DMS153 (cell line): ENCODE results near the gene STIMATE.

Experiments used
- DNase-seq: peaks from one replicate; lab custom pipeline; 2025; lab: John Stamatoyannopoulos, UW

STIMATE gene

DNA sequence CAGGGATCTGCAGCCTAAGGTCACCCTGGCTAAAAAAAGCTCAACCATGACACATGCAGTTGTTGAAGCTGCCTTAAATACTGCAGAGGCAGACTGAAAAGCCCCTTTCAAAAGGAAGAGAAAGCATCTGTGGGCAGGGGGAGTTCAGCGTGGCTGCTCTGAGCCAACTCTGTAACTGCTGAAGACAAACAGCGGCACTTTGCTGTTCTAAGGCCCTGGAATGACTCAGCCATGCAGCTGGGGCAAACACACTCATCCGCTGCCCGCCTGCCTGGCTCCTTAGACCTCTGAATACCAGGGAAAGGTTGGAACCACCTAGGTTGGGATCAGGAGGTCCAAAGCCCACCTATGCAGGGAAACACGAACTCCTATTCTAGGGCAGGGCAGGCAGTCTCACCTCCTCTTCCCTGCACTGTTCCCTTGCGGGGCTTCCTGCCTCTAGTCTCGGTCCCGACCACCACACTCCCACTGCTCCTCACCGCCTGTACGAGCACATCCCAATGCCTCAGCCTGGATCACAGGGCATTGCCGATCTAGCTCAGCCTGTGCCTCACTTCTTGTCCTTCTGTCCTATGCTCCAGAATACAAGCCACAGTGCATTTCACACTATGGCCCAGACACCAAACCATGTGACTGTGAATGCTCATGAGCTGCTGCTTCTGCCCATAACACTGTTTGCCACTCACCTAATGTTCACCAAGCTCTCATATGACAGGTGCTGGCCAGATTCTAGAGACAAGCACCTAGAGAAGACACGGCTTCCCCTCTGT is 56.0 kb downstream of the STIMATE start:
- no peak for DNase-seq

DNA sequence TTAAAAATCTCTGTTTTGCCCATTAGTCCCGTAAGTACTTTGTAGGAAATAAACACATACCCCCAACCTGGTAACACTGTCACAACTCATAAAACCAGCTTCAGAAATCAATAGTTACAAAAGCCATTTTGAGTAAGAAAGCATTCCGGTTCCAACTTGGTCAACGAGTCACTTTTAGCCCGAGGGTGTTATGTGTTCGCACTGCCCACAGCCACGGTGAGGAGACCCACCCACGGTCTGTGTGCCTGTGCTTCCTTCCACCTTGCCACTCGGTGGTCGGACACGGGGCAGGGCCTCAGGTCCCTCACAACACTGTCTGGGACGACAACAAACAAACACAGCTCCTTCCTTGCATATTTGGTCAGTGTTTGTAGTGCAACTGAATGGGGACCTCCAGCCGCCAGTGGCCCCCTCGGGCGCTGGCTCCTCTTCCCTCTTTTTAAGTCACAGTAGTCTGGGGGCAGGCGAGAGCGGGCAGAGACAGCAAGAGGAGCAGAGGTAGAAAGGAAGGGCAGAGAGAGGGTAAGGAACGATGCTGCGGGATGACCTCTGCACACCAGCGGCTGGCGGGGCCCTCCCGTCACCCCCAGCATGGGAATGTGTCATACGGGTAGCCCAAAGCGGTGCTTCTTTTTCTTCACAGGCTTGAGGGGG is 57.3 kb downstream of the STIMATE start:
- no peak for DNase-seq

DNA sequence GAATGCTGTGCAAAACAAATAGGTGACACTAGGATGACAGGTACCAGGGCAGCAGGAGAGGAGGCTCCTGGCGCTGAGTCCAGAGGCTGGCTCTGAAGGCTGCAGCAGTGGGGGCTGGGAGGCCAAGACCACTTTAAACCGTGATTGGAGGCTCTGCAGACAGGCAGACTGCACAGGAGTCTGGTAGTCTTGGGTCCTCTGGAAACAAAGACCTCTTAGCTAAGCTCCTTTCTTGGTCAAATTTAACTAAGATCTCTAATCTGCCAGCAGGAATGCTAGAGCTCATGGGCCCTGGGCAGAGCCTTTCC is 58.1 kb downstream of the STIMATE start:
- DNase-seq, result no peak

DNA sequence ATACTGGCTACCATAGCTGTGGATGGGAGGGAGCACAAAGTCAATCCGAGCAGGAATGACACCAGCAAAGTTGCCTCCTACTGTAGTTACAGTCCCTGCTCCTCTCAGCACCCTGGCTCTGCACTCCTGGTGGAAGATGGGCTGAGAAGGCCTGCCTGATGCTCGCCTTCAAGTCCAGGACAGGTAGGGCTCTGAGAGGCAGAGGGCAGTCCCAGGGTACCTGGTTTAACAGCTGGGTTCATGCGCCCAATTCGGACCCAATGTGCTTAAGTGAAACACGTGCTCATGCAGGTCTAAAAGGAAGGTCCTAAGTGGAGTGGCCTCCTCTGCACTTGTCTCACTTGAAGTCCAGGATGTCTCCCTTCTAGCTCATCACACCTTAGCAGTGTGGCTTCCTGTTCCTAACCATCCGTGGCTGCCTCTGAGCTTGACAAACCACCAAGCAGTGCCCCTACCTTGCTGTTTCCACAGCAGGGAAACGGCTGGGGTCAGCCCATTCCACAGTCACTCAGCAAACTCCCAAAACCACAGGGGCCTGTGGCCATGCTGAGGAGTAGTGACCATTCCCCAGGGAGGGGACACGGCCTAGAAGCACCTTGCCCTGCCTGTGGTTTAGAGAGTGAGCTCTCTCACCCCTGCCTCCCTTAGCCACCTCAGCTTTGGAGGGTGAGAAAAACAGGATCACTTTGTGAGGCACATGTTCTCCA is 58.6 kb downstream of the STIMATE start:
- DNase-seq, result no peak

DNA sequence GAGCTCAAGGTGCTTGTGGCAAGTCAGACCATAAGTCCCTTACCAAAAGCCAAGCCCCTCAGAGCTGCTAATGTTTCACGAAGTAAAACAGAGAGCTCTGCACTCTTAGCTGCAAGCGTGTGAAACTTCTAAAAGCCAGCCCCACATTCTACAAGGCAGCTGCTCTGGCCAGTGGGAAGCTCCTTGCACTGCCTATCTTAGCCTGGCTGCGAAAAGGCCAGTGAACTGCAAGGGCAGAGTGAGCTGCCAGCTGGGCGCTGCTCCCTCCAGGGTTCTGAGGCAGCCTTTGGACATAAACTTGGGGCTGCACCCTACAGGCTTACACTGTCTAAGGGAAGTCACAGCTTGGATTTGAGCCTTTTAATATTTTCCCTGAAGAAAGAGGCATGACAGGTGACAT is 60.4 kb downstream of the STIMATE start:
- DNase-seq, result no peak

DNA sequence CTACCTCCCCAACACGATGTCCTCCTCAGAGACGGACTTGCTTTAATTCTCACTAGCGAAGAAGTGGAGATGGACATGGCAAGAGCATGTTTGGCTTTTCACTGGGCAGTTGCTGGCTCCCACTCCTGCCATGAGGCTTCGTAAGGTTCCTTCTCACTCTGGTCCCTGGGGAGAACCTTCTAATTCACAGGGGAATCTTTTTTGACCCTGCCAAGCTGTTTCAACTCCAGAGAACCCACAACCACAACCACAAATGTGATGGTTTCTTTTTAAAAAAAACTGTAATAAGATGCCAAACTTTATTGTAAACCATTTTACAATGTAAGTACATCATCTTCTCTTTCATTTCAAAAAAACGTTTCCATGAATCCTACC is 60.9 kb downstream of the STIMATE start:
- no peak for DNase-seq

DNA sequence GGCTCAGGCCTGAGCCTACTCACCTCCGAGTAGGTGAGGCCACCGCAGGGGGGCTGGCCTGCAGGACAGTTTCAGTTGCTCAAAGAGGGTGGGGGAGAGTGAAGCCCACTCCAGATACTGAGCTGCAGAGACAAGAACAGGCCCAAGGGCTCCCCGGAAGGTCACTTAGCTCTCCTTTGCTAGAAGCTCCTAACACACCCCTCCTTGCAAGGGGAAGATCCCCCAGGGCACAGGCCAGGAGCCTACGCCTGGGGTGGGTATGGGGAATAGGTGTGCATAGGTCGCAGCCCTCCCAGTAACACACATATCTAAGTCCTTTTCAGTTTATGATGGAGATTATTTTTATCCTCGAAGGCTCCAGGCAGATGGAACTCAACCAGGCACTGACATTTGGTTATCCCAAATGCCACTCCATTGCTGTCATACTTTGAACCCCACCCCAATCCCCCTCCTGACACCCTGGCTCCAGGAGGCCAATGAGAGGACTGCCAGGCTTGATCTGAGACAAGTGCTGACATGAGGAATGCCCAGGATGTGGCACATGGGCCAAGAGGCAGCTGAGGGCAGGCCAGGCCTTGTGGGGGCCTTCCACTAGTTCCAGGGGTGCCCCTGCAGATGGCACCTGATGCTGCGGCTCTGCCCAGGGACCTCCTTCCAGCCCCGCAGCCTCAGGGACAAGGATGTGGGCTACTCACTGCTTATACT is 61.4 kb downstream of the STIMATE start:
- DNase-seq, result no peak

DNA sequence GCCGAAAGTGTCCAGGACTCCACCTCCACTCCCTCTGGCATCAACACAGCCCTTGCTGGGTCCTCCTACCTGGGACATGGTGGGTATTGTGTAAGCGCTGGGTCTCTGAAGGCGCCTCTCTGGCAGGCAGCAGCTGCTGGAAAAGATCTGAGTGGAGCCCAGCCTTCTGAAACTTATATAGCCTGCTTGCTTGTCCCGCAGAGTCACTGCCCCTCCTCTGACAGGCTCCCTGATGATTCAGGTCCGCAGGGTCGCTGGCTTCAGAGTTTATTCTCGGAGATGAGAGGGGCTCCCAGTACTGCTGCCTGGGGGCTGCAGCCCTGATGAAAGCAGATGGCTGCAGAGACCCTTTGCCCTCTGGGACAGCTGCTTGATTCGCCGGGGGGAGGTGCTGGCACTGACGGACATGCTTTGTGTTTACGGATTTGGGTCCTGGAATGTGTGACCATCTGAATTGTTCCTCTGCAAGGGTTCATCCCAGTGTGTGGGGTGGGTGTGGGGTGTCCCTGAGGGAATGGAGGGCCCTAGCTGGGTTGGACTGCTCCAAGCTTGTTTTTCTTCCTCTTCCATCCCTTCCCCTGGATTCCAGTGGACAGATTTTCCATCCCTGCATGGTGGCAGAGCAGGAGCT is 62.4 kb downstream of the STIMATE start, which contains the start of gene MUSTN1:
MUSTN1 (minus strand) TSS at position 149 of the 631 bp plus-strand sequence; CDS start at position 78, 71 bp downstream.
- no peak for DNase-seq

DNA sequence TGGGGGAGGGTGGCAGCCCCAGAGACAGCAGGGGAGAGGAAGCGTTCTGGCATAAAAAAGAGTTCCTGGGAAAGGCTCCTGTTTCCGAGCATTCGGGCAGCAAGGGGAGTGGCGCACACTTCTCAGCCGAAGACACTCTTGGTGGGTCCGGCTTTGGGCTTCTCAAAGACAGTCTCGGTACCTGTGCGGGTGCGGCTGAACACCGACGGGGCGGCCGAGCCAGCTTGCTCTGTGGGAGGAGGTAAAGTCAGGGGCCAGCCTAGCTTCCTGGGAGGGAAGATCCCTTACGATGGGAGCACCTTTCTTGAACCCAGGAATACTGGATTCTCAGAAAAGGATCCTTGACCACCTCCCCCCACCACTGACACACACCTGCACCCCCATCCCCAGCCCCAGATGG is 64.1 kb downstream of the STIMATE start:
- DNase-seq, result no peak

DNA sequence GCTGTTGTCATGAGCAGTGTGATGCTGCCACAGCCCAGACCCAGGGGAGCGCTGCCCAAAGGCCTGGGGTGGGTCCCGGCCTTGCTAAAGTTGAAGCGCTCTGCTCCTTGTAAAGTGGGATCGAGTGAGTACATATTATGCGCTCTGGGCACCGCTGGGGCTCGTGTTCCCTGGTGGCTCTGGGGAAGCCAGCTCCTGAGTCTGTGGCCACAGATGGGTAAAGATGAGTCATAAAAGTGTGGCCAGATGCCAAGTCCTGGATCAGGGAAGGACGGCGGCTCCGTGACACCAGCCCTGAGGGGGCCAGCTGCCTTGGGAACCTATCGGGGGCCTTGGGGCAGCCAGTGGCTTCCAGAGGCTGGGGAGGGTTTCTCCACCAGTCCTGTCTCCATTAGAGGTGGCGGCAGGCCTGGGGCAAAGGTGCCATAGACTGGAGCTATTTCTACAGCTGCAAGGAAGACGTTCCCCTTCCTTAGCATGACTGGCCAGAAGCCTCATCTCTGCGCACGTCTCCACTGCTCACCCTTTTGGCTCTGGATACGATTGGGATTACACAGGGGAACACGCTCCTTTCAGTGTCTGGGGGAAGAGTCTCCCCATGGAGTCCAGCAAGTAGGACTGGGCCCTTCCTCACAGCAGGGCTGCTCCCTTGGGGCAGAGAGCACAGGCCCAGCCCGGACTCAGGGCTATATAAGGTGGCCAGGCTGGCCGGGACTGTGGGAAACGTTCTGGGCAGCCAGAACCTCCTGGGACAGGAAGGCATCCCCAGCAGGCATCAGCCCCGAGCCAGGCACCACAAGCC is 65.6 kb downstream of the STIMATE start:
- no peak for DNase-seq

DNA sequence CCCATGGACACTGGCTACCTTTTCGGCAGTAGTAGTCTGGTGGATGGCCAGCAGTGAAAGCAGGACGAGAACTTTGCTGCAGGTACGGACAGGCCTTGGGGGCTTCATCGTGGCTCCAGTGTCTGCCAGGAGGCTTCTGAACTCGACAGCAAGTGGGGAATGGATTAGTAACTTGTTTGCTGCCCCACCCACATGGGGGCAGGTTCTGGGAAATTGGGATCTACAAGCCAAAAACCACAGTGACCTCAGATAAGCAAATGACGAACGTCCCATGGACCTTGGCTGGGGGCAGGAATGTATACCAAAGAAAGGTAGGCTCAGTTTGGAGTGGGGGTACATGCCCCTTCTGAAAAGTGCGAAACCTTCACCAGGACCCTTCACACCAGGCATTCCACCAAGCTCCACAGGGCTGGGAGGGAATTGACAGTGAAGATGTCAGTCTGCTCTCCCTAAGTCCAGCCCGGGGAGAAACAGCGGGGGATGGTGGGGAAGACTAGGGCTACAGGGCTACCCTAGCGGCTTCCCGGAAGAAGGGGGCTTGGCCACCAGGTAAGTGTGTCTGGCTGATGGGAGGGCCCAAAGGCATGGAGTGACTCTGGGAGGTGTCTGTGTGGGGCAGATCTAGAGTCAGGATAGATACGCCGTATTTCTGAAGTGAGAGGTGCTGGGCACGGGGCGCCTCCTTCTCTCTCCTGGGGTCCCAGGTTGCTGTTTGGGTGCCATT is 66.7 kb downstream of the STIMATE start, which contains the start of gene ITIH4:
ITIH4 (minus strand) TSS at position 138 of the 724 bp plus-strand sequence; CDS start at position 108, 30 bp downstream.
- no peak for DNase-seq

DNA sequence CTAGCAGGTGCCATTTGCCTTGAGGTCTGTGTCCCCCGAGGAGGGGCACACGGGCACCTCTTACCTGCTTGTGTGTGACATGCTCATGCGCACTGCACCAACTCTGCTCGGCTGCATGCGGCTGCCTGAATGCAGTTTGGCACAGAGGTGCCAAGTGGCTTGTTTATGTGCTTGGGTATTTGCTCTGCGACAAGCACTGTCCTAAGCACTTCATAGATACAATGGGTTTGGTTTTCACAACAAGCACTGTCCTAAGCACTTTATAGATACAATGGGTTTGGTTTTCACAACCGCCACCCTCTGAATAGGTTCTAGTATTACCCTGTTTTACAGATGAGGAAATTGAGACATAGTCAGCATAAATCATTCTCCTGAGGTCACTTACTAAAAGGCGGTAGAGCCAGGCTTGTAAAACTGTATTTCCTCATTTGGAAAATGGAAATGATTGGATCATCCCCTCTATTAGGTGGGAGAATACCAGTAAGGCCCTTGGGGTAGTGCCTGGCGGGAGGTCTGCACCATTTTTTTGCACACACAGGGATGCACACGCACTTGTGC is 67.4 kb downstream of the STIMATE start:
- peak; percentile 56 for DNase-seq

DNA sequence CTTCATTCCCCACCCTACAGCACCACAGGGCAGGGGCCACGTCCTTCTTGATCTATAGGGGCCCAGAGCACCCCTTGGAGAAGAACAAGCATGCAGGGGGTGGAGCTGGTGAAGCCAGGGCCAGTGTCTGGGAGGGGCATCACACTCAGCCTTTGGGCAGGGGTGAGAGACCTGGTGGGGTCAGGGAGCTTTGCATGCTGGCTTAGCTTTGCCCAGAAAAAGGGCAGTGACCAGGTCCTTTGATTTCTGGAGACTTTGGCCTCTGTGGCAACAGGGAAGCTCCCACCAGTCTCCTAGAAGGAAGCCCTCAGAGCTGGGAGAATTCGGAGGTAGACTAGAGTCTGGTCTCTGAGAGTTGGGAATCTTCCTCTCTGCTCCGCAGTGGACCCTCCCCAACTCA is 67.9 kb downstream of the STIMATE start:
- no peak for DNase-seq

DNA sequence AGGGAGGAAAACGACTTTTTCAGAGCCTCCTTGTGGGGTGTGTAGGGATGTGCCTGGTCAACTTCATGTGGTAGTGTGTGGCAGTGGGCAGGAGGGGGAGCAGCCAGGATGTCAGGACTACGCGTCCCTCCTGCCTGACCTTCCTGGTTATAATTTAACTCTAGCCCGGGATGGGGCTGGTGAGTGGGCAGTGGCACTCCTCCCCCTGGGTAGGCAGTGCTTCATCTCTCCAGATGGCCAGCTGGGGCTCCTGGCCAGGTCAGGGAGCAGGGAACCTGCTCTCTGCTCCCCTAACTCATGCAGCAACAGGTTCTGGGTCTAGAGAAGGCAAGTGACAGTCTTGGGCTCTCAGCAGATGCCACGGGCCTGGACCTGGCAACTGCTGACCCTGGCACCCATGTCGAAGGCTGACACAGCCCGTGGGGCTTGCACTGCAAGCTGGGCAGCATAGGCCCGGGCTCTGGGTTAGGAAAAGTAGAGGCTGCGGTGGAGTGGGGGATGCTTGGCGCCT is 69.4 kb downstream of the STIMATE start:
- DNase-seq, result no peak

DNA sequence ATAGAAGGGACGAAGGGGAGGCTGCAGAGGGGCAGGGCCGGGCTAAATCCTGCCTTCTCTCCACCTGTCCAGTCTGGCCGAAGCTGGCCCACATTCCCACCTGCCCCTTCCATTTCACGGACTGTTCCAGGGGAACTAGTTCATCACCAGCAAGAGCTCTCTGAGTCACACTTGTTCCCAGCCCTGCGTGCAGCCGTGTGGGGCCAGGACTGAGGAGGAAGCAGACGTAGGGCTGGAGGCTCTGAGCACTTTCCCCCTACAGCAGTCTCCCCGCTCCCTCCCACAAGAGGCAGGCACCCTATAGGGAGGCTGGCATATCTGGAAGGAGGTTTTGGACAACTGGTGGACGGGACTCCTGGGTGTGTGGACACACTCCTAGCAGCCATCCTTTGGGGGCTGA is 69.9 kb downstream of the STIMATE start:
- DNase-seq, result no peak

DNA sequence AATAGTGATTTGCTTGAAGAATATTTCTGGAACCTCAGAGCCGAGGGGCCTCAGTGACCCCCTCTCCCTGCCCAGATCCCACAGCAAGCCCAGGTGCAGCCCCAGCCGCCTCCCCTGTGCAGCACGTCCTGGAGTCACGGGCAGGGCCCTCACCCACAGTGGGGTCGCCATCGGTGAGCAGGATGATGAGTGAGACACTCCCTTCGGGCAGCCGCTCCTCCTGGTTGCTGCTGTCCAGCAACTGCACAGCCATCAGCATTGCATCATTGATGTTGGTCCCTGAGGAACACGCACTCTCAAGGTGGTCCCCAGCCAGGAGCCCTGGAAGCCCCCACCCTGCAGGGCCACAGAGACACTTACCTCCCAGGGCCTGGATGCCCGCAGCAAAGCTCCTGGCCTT is 73.3 kb downstream of the STIMATE start:
- no peak for DNase-seq

DNA sequence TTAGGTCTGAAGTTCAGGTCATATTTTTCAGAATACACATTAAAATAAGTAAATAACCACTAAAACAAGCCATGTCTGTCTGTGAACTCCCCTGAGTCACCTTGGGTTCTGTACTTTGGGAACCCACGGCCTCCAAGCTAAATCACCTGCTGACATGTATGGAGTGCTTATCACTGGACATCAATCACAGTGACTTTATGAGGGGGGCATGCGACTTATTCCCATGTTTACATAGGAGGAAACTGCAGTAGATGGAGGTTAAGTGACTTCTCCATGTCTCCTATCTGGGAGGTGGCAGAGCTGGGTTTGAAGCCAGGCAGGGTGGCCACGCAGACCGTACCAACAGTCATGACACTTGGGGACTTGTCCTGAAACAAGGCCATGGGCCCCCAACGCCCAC is 75.0 kb downstream of the STIMATE start:
- no peak for DNase-seq

DNA sequence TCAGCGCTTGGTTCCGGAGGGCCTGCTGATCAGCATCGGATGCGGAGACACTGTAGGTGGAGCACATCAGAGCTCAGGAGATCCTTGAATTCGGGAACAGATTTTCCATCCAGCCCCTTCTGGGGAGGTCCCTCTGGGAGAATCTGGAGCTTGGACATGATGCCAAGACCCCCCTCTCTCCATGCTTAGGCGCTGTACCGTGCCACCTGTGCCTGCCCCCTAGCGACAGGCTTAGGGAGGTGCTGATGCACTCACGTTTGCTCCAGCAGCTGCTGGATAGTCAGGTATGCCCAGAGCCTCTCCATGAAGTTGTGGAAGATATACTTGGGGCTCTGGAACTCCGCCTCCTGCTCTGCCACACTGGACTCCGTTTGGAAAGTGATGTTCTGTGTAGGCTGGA is 76.6 kb downstream of the STIMATE start:
- DNase-seq, result no peak

DNA sequence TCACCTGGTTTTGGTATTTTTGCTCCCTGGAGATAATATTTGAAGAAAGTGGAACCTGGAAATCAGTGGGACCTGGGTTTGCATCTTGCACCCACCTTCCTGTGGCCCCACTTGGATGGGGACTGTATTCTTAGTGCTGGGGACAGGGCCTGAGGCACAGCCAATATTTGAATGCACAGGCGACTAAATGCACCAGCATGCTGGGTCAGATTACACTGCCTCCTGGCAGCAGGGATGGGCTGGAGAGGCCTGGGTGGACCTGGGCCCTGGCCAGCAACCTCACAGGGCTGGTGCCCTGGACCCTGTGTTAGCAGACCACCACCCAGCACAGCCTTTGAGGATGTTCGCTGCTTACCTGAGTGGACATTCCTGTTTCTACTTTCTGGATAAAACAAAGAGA is 77.4 kb downstream of the STIMATE start:
- DNase-seq, result no peak

DNA sequence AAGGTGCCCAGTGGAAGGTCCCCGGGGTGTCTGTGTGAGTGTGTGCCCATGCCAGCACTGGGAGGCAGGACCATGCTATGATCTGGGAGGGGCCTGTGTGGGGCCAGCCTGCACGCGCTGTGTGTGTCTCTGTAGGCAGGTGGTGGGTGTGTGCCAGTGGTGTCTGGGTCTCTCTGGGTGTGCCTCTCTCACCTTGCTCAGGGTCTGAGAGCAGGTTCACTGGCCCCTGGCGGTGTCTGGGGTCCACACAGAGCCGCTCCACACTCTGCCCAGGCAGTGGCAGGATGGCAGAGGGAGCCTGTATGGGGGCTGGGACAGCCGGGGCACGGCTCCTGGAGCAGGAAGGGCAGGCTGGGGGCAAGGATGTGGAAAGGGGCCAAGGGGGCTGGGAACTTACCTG is 79.5 kb downstream of the STIMATE start:
- DNase-seq, result no peak
